COLO829 (cell line): Measurements from ENCODE around the gene MYBPC2.

Experiments used
- DNase-seq: peaks from one replicate; pipeline ENCODE4 v3.0.0; 2012; ENCODE audit warnings: low spot score

Gene MYBPC2

DNA sequence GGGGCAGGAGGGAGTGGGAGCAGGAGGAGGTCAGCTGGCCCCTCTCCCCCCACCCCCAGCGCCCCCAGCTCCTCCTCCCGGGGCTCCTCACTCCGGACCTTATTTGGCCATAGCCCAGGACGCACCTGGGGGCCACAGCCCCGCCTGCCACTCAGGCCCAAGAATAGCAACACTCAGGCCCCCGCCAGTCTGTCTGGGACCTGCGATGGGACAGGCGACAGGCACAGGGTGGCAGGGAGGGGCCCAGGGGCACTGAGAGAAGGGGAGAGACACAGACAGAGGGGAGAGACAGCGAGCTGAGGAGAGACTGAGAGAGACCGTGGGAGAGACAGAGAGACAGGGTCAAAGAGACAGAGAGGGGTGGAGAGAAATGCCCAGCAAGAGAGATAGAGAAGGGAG lies 68.1 kb downstream of the MYBPC2 start:
- no peak for DNase-seq

DNA sequence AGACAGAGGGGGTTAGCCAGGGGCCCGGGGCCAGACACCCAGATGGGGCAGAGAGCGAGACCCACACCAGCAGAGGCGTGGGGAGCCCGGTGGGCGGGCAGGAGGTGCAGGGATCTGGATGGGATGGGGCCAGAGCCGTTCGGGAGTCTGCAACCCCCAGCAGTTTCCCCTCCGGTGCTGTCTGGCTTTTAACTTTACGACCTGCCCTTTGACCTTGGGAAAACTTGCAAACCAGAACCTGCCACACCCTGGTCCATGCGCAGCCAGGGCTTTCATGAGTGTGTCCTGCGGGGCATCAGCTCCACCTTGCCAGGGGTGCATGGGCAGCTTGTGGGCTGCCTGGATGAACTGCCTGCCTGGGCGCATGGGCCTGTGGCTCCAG lies 68.5 kb downstream of the MYBPC2 start:
- DNase-seq: no peak

DNA sequence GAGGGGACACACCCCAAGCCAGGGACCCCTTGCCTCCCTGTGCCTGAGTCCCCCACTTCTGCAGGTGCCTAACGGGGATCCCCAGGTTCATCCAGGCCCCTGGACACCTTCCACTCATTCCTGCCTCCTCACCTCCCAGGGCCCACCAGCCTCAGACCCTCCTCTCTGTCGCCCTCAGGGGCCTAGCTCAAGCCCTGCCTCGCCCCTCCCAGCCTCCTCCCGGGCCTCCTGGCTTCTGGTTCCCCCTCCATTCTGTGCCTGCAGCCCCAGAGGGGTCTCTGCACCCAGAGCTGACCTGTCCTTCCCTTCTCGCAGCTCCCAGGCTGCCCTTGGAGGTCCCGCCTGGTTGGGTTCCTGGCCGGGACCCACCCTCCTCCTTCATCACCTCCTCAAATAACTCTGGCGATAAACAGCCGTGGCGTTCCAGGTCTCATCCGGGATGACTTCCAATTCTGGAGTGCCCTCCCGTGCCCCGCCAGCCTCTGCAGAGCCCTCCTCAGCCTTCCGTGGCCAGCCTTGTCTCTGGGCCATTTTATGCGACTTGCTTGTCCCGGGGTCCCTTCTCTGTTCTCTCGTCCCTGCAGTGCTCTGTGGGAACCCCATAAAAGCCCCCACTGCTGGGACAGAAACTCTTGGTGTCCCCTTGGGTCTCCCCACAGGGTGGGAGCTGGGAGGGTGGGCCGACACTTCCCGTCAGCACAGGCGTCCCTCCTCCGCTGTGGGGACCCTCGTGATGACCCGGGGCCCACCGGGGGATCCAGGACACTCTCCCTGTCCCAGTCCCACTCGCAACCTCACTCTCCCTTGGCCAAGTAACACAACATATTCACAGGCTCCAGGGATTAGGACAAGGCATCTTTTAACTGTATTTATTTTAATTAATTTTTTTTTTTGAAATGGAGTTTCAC lies 69.1 kb downstream of the MYBPC2 start:
- no peak for DNase-seq

DNA sequence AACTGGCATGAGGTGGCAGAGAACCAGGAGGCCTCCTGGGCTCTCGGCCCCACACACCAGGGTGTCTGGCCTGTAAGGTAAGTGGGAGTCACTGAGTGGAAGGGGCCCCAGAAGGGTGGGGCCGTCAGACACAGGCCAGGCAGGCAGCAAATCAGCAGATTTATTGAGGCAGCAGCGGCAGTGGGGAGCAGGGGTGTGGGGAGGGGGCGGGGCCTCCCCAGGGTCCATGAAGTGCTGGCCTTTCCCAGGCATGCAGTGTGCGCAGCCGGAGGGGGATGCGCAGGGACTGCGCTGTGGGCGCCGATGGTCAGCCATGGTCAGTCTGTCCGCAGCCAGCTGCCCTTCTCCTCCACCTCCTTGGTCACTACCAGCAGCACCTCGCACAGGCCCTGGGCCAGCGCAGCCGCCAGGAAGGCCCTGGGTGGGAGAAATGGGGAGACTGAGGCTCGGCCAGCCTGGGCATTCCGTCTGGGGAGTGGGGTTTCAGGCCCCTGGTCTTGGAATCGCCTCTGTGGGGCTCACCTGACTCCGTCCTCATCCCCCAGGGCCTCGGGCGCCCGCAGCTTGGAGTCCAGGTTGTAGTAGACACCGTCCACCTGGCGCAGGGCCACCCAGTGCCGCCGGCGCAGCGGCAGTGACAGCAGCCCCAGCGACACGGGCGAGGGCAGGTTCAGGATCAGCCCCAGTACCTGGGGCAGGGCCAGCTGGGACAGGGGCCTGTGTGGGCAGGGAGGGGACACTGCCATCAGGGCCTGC lies 73.3 kb downstream of the MYBPC2 start:
- no peak for DNase-seq

DNA sequence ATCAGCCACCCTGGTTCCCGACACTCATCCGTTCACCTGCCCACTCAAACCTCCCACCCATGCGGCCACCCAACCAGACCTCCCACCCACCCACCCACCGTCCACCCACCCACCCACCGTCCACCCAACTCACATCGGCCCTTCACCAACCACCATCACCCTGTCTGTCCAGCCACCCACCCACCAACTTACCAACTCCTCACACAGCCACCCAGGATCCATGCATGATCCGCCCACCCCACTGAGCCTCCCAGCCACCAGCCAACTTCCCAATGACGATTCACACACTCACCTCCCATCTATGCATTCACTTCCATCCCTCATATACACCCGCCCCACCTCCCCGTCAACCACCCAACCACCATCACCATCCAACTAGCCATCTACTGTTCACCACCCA lies 74.0 kb downstream of the MYBPC2 start:
- DNase-seq: no peak

DNA sequence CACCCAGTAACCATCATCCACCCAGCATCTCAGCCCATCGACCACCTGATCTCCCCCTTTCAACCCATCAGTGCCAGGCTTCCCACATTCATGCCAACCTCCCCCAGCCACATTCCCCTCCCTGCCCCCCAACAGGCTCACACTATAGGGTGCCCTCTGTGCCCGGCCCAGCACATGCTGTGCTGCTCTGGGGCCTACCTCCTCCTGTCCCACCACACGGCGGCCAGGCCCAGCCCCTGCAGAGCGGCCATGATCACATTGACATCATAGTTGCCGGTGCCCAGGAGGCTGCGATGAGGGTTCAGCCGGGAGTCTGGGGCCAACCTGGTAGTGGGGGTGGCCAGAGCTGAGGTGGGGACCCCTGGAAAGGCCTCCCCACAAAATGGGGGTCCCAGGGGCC lies 74.7 kb downstream of the MYBPC2 start:
- no peak for DNase-seq

DNA sequence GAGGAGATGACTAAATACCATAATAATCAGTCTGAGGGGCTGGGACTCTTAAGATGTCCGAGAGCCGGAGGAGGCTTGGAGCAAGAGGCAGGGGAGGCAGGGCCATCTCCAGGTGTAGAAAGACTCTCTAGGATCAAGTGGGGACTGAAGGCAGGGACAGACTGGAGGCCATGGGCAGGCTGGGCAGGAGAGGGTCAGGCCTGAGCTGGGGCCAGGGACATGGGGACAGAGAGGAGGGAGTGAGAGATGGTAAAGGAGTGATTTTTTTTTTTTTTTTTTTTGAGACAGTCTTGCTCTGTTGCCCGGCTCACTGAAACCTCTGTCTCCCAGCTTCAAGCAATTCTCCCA lies 76.1 kb downstream of the MYBPC2 start:
- DNase-seq: no peak

DNA sequence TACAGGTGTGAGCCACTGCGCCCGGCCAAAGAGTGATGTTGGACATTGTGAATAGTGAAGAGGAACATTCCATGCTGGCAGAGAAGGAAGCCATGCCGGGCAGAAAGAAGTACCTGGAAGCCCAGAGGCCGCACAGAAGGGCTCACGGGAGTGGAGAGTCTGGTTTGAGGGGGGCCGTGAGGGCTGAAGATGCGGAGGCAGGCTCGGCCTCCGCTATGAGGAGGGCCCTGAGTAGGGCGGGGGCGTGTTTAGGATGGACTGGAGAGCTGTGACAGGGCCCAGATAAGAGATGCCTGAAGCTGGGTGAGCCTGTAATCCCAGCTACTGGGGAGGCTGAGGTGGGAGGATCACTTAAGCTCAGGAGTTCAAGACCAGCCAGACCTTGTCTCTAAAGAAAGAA lies 76.7 kb downstream of the MYBPC2 start:
- DNase-seq: no peak

DNA sequence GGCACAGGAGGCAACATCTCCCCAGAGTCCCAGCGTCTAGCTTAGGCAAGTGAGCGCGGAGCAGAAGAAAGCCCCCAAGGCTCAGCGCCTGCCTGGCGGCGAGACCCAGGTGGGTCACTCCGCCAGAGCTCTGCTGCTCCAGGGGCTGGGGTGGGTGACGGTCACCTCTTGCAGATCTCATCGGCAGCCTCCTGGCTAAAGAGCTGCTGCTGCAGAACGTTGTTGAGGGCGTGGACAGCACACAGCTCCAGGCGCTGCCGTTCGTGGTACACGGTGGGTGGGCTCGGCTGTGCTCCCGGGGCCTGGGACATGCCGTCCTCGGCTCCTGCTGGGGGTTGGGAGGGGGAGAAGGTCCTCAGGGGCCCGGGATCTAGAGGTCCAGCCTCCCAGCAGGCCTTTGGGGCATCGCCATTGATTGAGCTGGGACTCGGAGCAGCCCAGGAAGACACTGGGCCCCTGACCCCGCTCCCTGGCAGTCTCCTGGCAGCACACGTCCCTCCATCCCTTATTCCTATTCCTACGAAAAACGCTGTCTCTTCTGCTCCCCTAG lies 77.5 kb downstream of the MYBPC2 start:
- DNase-seq: no peak

DNA sequence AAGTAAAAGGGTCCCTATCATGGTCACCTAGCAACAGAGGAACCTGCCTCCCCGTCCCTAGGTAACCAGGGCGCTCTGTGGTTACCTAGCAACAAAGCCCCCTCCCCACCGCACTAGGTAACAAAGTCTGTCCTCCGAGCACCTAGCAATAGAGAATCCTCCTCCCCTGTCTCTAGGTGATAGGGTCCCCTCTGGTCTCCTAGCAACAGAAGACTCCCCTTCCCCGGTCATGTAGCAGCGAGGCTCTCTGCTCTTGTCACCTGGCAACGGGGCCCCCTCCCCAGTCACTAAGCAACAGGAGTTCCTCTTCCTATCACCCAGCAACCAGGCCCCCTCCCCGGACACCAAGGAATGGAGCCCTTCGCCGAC lies 78.0 kb downstream of the MYBPC2 start:
- DNase-seq: no peak

DNA sequence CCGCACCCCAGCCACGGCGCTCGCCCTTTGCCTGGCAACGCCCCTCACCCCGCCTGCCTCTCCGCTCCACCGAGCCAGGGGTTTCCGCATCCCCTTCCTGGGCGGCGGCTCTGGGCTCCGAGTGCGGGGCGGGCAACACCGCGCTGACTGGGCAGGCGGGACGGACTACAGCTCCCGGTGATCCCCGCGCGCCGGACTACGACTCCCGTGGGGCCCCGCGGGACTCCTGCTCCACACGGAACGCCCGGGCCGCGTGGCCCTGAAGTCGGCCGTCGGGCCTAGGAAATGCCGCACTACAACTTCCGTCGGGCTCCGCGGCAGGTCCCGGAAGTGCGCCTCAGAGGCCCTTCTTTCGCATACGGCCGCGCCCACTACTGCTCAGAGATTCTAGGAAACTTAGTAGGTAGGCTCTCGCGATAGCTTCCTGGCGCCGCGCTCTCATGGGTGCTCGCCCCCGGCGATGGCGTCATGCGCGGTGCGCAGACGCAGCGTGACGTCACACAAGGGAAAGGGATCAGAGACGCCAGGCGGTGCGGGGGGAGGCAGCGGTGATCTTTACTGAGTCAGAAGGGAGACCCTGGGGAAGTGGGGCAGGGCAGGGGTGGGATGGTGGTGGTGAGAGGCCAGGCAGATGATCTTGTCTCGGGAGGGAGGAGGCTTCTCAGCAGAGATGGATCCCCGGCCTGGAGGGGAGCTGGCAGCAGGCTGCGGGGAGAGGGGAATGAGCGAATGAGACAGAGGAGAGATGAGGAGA lies 78.6 kb downstream of the MYBPC2 start, which contains the start of gene JOSD2:
Gene JOSD2, minus strand, starts transcription at position 123 of the 754 bp plus-strand sequence. CDS start 760 bp downstream, outside the sequence.
- peak; percentile 98 for DNase-seq

DNA sequence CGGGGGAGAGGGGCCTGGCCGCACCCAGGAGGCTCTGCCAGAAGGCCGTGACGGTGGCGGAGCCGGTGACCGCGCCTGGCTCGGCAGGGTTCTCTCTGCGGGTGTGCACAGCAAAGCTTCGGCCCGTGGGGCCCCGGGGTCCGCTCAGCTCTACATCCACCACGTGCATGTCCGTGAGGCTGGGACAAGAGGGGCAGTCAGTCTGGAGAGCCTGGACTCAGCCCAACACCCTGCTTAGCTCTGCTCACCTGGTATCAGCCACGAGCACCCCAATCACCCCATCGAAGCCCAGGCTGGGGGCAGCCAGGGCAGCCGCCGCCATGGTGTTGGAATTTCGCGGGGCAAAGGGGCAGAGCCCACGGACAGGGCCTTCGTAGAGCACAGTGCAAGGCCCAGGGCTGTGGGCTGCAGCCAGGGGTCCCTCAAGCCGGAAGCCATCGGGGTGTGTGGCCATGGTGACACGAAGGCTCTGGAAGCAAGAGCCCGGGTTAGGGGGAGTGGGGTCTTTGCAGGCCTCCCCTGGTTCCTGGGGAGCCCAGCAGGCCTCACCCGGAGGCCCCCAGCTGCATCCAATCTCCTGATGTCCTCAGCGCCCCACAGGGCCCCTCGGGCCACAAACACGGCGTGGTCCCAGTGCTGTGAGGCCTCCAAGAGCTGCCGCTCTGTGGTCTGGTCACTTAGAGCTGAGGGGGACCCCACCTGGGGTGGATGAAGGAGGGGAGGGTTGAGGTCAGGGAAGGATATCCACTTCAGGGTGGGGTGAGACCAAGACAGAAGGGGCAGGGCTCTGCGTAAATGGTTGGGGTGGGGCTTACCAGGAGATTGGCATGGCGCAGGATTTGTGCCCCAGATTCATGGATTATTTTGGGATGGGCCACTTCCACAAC lies 79.7 kb downstream of the MYBPC2 start:
- no peak for DNase-seq

DNA sequence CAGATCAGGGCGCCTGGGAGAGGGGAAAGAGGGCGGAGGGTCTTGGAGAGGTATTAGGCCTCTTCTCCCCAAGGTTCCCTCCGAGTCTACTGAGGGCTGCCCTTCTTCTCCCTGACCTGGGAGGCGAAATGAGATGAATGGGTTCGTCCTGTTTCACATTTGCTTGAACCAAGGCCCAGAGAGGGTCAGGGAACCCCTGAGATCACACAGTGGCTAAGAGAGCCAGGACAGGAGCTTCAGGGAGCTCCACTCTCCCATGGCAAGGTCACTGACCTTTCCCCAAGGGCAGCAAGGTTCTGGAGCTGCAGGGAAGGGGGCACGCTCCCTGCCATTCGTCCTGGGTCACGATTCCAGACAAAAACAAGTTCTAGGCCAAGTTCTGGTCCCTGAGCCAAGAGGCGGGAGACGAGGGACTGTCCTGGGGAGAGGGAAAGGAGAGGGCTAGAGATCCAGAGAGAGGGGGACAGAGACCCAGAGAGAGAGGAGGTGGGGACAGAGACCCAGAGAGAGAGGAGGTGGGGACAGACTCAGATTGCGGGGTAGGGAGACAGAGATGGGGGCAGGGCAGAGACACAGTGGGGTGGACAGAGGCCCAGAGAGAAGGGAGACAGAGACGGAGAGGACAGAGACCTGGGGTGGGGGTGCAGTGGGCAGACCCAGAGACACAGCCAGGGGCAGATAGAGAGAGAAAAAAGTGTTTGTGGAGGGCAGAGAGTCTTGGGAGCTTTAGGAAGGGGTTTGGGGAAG lies 80.5 kb downstream of the MYBPC2 start:
- no peak for DNase-seq

DNA sequence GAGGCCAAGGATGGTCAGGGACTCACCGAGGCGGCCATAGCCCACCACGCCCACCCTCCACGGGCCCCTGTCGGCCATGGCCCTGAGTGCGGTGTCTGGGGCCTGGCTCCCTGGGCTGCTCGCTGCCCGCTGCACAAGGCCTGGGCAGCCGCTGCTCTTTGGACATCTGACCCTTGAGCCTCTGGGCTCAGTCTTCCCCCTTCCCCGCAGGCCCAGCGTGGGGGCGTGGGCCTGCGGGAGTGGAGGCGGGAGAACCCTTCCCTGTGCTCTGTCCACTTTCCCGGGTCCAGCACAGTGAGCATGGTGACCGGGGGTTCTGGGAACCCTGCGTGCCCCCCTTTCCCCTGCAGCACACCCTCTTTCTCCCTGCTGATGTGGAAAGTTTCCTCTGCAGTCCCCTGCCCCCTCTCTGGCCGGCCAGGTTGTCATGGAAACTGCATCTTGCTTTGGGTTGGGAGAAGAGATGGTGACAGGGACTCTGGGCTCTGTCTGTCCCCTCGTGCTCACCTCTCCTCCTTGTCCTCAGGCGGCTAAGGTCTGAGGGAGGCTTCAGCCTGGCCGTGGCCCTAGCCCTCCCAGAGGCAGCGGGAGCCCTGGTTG lies 81.2 kb downstream of the MYBPC2 start, which contains the start of gene ASPDH:
Gene ASPDH, minus strand, starts transcription at position 168 of the 600 bp plus-strand sequence. Its CDS starts 90 bp downstream, at position 78.
- no peak for DNase-seq

DNA sequence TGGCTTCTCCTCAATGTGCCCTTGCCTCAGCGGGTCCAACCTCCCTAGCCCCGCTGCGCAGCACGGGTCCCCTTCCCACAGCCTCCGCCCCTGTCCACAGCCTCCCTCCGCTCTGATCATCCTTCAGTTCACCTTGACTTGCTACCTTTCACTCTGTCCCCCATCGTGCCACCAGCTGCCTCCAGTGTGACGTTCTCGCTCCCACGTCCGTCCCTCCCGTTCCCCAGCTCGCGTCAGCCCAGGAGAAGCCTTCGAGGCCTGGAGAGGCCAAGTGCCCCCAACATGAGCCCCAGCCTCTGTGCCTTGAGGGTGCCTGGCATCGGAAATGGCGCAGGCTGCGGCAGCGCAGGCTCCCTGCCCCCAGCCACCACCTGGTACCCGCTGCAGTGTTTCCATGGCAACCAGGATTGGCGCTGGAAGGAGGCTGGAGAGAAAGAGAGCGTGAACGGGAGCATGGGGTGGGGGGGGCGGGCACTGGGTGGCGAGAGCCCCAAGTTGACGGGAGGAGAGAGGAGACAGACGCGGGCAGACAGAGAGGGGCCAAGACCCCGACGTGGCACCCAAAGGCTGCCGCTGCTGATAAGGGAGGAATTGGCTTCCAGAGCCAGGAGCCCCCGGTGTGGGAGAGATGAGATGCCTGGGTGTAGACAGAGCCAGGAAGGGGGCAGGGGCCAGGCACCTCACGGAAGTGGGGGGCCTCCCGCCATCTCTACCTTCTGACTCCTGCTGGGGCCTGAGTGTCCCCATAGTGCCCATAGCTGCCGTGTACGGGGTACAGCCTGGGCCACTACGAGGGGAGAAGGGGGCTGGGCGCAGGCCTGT lies 81.9 kb downstream of the MYBPC2 start:
- DNase-seq: no peak

DNA sequence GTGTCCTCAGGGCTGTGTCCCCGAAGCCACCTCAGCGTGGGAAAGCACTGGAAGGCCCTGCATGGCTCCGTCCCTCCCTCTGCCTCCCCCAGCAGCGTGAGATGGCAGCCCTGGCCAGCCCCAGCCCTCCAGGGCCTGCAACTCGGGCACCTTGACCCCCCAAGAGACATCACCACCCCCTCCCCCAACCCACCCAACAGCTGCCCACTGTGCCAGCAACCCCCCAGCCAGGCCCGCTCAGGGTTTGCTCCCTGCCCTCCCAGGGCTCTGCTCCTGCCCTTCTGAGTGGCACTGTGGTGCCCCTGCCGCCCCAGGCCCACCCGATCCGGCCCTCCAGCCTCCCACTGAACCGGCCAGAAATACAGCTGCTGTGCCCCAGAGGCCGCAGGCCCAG lies 82.5 kb downstream of the MYBPC2 start:
- no peak for DNase-seq
